ENCODE data around the gene TOB1. TPM values are rescaled to one million over a fixed set of nuclear protein-coding genes. Genes with fewer than 3 reads are reported as not detected.

Gene TOB1
- polyA plus RNA-seq, 12 donors, result 47.3 to 95.9 (median 58.0) TPM; not detected in 1

DNA sequence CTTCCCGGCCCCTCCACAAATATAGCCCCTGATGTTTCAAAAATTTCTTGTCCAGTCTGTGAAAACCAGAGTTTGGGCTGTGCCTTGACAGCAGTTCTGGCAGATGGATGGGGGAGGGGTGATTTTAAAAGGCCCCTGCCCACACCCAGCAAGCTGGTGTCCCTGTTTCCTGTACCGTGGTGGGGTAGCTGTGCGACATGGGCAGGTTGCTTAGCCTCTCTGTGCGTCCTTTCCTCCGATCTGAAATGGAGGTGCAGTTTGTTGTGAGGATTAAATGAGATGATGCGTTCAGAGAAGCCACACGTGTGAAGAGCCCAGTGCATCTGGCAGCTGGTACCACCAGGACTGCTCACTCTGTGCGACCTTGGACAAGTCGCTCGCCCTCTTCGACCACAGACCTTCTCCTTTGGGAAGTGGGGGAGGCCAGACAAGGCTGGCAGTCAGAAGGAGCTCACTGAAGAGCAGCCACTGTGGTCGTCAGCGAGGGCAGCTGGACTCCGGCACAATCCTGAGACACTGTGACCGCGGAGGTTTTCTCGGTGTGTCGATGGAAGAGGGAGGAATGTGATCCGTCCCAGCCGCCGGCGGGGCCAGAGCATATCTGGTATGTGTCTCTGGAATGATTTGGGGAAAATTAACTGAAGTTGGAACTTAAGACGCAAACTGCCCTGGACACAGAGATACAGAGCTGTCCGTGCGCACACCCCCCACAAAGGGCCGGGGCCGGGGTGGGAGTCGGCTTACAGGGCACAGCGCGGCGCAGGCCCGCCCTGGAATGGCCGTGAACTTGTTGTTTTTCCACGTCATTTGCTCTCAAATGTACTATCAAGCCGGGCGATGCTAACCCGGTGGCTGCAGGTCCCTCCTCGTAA, 31.5 kb downstream of the TOB1 start:
- DNase-seq, result no peak

DNA sequence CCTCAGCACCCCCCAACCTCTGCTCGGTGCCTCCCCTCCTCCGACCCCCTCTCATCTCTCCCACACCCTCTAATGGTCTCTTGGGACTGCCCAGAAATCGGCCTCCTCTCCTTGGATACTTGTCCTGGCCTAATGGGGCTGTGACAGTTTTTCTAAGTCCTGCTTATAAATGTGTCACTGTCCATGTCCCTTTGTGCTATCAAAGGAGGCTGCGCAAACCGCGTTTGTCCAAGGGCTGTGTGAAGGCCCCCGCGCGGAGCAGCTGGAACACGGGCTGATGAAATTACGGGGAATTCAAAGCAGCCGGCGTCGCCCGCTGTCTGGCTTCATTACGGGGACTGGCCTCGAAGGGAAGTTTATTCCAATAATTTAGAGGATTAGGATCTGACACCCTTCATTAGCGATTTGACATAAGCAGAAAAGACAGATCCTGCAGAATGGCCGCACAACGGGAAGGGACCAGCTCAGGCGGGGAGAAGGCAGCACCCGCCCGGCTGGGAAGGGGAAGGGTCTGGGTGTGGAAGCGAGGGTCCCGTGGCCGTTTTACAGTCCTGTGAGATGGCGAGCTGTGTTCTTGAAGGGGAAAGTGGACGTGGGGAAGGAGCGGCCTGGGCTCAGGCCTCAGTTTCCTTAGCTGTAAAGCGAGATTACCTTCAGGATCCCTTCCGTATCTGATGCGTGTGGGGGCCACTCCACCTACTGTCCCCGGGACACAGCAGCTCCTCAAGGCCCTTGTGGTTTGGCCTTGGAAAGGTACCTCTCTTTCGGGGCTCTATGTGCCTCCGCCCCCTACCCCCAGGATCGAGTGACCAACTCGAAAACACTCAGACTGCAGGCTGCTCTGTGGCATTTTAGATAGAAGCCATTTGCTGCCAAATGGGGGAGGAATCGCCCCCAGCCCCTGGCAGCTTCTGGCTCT, 32.4 kb downstream of the TOB1 start:
- DNase-seq, result no peak

DNA sequence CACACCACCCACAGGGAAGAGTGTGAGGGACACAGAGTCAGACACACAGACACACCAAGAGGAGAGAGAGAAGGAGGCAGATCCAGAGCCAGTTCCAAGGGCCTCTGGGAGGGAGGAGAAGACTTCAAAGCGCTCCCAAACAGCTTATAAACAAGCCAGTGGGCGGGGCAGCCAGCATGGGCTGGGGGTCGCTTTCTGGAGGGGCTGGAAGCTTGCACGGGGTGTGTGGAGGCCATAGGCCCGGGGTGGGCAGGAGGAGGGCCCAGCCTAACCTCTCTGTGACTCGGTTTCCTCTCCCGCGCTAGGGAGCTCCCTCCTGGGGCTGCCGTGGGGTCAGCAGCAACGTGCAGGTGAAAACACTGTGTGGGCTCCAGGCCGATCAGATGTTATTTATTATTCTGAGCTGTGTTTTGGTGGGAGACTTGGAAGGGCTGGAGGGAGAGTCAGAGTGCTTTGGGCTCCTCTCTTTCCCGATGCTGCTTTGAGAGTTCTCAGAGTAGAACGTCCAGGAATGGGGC, 33.2 kb downstream of the TOB1 start:
- no peak for DNase-seq

DNA sequence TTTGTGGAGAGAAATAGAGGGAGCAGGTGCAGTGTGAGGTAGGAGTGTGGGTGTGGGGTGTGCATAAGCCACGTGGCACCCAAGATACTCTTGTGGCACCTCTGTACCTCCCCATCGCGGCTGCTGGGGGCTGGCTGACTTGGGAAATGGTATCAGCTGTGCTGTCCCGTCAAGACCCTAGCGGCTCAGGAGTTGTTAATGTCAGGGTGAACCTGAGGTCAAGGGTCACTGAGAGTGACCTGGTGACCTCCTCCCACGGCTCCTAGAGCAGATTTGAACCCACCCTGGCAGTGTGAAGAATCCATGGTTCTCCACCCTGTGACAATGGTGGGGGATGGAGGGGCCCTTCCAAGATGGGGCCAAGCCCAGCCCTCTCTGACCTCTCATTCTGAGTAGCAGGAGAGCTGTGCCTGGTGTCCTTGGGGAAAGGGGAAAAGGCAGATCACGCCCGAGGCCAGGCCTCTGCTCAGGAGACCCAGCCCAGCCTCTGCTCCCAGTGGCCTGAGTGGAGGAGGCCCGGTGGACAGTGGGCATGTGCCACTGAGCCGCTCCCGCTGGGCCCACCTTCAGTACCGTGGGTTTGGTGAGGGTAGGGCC, 33.8 kb downstream of the TOB1 start:
- DNase-seq, result no peak

DNA sequence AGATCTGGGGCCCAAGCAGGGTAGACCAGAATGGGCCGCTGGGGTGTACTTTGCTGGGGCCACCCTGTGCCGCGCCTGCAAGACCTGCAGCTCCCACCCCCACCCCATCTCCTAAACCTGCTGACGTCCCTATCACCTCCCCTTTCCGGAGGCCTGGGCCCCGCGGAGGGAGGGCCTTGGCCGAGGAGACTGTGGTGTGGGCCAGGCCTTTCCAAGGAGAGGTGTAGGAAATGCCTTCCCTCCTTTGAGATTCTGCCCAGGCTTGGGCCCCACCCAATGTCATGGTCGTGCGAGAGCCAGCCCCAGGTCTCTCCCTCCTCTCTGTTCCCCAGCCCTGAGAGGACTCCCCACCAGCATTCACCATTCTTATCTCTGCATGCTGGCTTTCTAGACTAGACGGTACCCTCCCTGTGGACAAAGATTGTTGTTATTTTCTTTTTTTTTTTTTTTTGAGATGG, 34.7 kb downstream of the TOB1 start:
- peak; percentile 65 for DNase-seq

DNA sequence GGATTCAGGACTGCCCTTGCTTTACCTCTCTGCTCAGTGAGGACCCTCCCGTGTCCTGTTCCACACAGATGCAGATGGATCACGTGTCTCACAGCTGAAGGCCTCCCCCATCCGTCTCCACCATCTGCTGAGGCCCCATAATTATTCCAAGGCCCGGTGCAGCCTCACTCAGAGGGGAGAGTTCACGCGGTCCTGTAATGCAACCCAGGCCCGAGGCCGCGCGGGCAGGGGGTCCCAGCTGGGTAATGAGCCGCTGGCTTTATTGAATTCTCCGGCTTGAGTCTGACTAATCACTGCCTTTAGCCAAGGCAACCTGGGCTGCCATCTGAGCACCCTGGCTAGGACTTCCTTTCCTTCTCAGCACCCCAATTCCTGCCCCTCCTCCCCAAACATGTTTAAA, 35.2 kb downstream of the TOB1 start:
- peak; percentile 47 for DNase-seq

DNA sequence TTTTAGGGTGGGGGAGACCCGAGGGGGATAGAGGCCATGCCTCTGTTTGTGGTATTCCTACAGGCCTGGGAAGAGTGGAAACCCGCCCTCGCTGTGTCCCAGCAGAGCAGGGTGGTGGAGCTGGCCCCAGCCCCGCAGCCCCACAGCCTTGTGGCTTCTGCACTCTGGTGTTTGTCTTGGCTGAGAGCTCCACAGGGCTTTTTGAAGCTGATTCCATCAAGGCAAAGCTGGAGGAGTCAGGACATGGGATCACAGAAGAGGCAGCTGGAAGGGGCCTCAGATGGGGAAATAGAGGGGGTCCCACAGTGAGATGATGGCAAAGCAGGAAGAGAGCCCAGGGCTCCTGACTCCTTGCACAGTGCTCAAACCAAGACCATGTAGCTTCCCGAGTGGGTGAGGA, 35.8 kb downstream of the TOB1 start:
- no peak for DNase-seq

DNA sequence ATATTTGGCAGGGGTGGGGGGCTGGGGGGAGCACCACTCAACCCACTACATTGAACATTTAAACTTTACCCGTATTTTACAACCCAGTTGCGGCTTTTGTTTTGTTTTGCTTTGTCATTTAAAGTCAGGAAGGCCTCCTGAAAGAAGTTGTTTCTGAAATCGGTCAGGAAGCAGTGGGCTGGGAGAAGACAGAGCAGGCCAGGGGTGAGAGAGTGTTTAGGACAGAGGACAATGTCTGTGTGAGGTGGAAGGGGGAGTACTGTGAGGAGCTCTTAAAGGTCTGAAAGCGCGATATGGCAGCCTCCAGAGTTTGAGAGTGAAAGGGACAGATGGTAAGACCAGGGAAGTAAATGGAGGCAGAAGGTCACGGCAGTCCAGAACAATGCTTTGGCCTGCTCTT, 36.8 kb downstream of the TOB1 start:
- no peak for DNase-seq

DNA sequence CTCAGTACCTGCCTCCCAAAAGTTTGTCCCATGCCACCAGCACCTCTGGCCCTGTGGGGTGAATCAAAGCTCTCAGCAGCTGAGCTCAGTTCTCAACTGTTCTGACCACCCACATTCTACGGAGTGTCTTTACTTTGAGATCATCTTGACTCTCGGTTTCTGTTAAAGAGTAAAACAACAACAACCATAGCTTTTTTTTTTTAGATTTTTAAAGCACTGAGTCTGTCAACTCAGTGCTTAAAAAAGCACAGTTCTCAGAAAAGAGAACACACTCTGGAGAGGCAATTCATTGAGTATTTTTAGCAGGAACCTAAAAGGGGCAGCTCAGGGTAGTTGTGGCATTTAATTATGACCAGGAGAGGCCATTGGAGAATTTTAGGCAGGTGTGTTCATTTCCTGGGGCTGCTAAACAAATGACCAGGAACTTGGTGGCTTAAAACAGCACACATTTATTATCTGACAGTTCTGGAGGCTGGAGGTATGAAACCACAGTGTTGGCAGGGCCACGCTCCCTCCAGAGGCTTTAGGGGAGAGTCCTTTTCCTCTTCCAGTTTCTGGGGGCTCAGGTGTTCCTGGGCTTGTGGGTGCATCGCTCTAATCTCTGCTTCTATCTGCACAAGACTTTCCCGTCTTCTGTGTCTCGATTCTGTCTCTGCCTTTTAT, 37.5 kb downstream of the TOB1 start:
- DNase-seq, result no peak

DNA sequence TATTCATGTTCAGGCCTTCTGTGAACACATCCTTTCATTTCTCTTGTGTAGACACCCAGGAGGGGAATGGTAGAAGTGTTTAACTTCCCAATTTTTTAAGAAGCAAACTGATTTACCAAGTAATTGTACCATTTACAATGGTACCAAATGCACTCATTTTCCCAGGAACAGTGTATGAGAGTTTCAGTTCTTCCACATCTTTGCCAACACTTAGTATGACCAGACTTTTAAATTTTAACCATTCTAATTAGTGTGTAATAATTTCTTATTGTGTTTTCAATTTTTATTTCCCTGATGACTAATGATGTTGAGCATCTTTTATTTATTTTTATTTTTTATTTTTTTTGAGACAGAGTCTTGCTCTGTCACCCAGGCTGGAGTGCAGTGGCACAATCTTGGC, 41.0 kb downstream of the TOB1 start:
- no peak for DNase-seq

DNA sequence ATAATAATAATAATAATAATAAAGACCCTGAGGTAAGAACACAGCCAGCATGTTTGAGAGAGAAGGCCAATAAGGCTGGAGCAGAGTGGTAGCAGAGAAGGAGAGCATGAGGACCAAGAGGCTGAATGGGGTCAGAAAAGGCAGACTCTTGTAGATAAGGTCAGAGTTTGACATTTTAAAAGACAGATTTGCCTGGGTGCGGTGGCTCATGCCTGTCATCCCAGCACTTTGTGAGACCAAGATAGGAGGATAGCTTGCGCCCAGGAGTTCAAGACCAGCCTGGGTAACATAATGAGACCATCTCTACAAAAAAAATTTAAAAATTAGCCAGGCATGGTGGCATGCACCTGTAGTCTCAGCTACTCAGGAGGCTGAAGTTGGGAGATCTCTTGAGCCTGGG, 41.7 kb downstream of the TOB1 start:
- DNase-seq, result no peak

DNA sequence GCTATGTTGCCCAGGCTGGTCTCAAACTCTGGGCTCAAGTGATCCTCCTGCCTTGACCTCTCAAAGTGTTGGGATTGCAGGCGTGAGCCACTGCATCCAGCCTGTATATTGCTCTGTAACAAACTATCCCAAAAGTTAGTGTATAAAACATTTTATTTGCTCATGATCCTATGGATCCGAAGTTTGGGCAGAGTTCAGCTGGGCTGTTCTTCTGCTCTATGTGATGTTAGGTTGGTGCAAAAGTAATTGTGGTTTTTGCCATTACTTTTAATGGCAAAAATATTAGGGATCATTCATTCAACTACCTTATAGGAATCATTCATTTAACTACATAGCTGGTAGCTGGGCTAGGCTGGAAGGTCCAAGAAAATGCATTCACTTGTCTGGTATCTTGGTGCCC, 43.6 kb downstream of the TOB1 start:
- no peak for DNase-seq

DNA sequence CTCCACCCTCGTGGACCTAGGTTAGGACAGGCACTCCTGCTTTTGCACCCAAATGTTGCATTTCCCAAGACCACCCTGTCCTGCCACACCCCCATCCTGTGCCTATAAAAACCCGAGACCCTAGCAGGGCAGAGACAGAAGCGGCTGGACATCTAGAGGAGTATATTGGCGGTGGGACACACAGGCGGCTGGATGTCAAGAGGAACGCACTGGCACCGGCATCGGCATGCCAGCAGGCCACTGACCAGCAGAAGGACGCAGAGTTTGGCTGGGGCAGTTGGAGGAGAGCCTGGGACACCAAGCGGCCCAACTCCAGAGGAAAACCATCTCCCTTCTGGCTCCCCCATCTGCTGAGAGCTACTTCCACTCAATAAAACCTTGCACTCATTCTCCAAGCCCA, 45.5 kb downstream of the TOB1 start:
- DNase-seq, result no peak

DNA sequence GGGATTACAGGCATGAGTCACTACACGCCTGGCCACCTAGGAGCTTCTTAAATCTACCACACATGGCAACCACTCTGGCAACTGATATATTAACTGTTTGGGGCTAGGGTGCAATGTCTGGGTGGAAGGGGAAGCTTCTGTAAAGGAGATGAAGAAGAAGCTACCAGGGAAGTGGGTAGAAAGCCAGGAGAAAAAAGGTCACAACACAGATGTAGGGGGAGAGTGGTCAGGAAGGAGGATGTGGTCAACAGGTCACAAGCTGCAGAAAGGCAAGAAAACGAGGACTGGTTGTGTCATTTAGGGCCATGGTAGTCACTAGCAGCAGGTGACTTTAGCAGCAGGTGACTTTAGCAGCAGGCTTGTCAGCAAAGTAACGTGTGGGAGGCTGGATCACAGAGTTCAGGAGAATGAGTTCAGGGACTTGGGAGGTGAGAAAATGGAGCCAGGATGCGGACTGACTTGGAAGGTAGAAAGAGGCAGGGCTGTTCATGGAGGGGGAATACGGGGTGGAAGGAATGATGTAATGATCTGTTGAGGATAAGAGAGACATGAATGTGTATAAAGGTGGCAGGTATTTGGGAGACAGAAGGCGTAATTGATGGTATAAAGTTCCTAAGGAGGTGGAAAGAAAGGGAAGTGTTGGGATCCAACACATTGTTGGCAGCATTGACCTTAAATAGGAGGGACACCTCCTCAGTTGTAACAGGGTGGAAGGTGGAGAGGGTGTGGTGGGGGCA, 47.1 kb downstream of the TOB1 start:
- DNase-seq, result no peak

DNA sequence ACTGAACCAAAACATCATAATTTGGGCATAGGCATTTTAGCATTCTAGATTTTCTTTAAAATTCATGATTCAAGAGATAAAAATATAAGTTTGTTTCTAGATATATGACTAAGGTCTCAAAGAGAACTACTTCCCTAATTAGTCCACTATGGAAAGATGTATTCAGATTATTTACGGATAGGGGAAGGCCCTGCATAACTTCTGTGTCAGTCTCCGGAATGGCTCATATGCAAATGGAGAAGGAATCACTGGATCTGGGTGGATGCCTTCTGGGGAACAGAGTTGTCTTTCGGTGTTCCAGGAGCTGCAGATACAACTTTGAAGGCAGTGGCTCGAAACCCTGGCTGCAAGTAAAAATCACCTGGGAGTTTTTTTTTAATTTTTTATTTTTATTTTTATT, 47.9 kb downstream of the TOB1 start:
- DNase-seq, result no peak

DNA sequence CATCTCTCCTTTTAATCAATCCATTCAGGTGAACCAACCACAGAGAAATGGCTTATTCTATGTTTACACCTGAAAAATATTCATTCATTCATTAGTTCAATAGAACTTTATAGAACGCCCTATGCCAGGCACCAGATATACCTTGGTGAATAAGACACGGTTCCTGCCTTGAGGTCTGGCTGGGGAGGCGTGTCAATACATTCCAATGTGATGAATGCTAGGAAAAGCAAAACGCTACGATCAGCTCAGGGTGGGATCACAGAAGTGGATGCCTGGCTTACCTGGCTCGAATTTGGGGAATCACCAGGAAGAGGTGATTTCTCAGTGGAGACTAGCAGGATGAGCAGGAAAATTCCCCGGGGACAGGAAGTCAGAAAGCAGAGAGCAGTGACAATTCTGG, 48.3 kb downstream of the TOB1 start:
- DNase-seq, result no peak

DNA sequence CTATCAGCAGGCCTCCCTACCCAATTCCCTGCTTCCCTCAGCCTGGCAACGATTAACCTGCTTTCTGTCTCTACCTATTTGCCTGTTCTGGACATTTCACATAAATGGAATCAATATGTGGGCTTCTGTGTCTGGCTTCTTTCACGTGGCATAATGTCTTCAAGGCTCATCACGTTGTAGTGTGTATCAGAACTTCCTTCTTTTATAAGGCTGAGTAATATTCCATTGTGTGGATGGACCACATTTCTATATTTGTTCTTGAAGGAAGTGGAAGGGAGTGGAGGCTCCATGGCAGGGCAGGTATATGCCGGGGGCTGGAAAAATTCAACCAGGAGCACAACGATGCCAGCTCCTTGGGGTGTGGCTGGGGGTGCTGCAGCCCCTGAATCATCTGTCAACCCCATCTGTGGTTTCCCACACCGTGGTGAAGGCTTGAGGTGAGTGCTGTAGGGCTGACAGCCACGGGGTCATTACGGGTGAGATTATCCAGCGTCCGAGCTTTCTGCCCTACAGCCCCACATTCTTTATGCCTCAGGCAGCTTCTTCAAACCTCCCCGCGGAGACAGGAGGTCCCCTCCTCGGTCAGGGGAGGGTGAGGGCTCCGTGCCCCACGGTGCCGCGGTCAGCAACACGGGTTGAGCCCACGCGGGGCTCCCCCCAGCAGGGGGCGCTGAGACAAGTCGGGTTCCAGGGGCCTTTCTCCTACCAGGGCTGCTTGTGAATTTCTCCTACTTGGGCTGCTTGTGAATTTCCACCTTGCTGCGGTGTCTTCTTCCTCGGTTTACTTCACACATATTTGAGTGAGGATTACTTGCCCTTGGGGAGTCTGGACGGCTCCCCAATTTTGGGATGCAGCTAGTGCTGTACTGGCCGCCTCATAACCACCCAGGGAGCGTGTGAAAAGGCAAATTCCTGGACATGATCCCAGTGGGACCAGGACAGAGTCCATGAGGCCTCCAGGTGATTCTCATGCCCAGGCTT, 49.1 kb downstream of the TOB1 start:
- no peak for DNase-seq

DNA sequence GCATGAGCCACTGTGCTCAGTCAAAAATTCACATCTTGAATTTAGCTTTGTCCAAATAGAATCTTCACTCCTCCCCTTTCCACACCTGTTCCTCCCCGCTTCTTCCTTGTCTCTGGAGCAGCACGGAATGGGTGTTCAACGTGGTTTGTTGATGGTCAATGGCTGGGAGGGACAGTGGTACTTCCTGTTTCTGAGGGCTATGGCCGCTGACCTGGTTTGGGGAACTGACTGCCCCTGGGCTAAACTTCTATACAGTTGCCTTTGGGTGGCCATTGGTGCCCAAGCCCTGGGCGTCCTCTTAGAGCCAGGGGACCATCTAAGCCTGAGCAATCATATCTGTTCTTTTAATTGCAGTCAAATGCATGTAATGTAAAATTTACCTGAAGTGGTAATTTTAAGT, 49.9 kb downstream of the TOB1 start:
- DNase-seq, result no peak

DNA sequence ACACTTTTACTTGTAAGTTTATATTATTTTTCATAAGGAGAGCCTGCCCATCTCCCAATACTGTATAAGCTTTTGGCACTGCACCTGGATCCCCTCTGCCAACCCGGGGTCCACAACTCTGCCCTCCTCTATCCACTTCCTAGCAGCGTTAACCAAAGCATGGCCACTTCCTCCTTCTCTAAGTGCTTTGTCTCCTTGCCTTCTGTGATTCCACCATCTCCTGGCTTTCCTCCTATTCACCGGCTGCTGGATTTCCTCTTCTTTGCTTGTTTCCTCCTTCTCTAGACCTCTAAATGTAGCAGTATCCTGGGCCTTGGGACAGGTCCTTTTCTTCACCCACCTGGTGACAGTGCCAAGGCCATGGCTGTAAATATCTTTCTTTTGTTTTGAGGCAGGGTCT, 50.8 kb downstream of the TOB1 start:
- DNase-seq, result no peak

DNA sequence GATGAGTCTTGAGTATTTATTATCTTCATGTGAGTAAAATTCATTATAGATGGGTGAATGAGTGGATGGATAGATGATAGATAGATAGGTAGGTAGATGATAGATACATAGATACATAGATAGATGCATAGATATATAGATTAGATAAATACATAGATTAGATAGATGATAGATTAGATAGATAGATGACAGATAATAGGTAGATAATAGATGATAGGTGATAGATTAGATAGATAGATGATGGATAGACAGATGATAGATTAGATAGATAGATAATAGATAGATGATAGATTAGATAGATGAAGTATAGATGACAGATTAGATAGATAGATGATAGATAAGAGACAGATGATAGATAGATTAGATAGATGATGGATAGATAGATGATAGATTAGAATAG, 52.6 kb downstream of the TOB1 start:
- DNase-seq, result no peak

Measured in muscle of arm (tissue), 12 donors.